Measurements from ENCODE around the gene SLC4A5.

The SLC4A5 gene, protein sequence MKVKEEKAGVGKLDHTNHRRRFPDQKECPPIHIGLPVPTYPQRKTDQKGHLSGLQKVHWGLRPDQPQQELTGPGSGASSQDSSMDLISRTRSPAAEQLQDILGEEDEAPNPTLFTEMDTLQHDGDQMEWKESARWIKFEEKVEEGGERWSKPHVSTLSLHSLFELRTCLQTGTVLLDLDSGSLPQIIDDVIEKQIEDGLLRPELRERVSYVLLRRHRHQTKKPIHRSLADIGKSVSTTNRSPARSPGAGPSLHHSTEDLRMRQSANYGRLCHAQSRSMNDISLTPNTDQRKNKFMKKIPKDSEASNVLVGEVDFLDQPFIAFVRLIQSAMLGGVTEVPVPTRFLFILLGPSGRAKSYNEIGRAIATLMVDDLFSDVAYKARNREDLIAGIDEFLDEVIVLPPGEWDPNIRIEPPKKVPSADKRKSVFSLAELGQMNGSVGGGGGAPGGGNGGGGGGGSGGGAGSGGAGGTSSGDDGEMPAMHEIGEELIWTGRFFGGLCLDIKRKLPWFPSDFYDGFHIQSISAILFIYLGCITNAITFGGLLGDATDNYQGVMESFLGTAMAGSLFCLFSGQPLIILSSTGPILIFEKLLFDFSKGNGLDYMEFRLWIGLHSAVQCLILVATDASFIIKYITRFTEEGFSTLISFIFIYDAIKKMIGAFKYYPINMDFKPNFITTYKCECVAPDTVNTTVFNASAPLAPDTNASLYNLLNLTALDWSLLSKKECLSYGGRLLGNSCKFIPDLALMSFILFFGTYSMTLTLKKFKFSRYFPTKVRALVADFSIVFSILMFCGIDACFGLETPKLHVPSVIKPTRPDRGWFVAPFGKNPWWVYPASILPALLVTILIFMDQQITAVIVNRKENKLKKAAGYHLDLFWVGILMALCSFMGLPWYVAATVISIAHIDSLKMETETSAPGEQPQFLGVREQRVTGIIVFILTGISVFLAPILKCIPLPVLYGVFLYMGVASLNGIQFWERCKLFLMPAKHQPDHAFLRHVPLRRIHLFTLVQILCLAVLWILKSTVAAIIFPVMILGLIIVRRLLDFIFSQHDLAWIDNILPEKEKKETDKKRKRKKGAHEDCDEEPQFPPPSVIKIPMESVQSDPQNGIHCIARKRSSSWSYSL

DNA sequence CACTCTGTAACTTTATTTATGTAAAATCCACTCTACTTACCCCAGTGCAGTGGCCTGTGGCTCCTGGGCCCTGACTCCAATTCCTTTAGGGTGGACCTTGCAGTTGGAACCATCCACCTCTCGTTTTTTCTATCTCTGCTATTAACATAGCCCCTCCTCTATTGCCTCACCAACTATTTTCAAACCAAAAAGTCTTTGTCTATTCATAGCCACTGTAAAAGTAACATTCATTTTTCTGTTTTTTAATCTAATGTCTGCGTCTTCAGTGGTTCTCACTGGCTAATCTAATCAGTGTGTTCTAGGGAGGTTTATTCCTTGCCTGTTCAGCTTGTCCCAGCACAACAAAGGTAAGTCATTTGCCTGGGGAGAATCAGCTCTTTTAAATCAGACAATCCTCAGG is at the start of gene SLC4A5:
TSS of gene SLC4A5 (minus strand) at position 101 of the 400 bp plus-strand sequence. CDS start 28,393 bp downstream, outside the sequence.
- Mint-ChIP-seq H3K4me1 (no peaks in the 10 kb centered on the region), H3K4me3 (no peak within 1 kb of the TSS), H3K36me3 (ENCODE audit: insufficient read depth) (no peaks in the 10 kb centered on the region), H3K27me3 (no peaks in the 10 kb centered on the region), H3K27ac (ENCODE audit: low read depth) (peak within 1 kb of the TSS; percentile 45), H3K9me3 (no peaks in the 10 kb centered on the region)
- no peak for DNase-seq (ENCODE audit: low spot score in 2 of 2)
- ATAC-seq (replicated peaks; ENCODE audit: extremely low read depth, poor library complexity, severe bottlenecking) = no peak

DNA sequence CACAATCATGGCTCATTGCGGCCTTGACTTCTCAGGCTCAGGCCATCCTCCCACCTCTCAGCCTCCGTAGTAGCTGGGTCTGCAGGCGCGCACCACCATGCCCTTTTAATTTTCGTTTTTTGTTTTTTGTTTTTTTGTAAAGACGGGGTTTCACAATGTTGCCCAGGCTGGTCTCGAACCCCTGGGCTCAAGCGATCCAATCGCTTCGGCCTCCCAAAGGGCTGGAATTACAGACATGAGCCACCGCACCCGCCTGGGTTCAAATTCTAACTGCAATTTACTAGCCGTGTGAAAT is 49.2 kb upstream of the SLC4A5 start:
- DNase-seq (ENCODE audit: low spot score in 2 of 2) = no peak
- ATAC-seq (replicated peaks; ENCODE audit: extremely low read depth, poor library complexity, severe bottlenecking) = no peak
- H3K36me3 Mint-ChIP-seq (ENCODE audit: insufficient read depth) = peaks cover 8% of the 10 kb centered on the region
- H3K4me1 Mint-ChIP-seq = peaks cover 5% of the 10 kb centered on the region
- peaks cover 11% of the 10 kb centered on the region for H3K27me3 Mint-ChIP-seq
- no peak overlapping the region for H3K4me3 Mint-ChIP-seq
- H3K27ac Mint-ChIP-seq (ENCODE audit: low read depth) = no peak overlapping the region
- no peaks in the 10 kb centered on the region for H3K9me3 Mint-ChIP-seq

DNA sequence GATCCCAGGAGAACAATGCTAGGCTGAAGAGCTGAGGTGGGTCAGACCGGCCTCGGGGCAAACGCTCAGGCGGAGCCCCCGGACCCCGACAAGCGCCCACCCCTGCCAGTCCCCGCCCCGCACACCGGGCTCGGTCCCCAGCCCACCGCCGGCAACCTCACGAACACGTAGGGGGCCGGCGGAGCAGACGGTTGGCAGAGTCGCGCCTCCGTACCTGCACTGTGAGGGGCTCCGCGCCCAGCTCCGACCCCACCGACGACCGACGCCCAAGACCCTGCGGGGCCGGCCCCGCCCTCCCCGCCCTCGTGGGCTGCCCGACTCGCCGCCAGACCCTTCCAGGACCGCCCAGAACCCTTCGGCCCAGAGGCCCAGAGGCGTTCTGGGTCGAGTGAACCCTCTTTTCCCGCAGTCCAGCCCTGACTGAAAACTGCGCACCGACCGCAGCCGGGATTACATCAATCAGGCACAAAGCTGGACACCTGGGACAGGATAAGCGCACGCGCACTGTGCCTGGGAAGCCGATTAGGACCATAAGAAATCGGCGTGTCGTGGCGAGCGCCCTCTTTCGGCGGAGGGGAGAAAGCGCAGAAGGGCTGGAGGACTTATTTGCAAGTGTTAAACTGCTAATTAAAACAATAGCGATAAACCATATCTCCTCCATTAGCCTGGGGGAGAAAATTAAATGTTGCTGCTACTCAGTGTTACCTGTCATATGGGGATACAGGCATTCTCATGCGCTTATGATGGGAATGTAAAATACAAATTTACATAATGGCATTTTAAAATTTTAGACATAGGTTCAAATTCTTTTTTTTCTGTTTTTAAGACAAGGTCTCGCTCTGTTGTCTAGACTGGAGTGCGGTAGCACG is 48.6 kb upstream of the SLC4A5 start:
- H3K27ac Mint-ChIP-seq (ENCODE audit: low read depth) = peak overlapping the region; percentile 96
- no peaks in the 10 kb centered on the region for H3K9me3 Mint-ChIP-seq

DNA sequence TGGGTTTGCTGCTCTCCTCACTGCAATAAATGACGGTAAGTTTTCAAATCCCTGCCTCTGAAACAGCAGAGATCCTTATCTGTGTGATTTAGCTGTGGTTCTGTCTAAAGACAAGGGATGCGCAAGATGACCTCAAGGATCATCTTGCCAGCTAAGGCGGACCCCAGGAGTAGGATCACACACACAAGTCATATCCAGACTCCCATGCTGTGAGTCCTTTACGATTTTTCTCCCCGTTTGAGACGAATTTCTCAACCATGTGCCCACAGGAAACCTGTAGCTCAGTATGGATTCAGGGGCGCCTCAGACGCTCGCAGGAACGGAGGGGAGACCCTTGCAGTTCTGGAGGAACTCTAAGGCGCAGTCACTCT is 48.0 kb upstream of the SLC4A5 start:
- Mint-ChIP-seq H3K4me3 (peak overlapping the region; percentile 93), H3K27ac (ENCODE audit: low read depth) (peak overlapping the region; percentile 96), H3K36me3 (ENCODE audit: insufficient read depth) (peaks cover 8% of the 10 kb centered on the region), H3K9me3 (no peaks in the 10 kb centered on the region), H3K4me1 (peaks cover 5% of the 10 kb centered on the region), H3K27me3 (peaks cover 11% of the 10 kb centered on the region)
- no peak for DNase-seq (ENCODE audit: low spot score in 2 of 2)
- peak; percentile 34 for ATAC-seq (replicated peaks; ENCODE audit: extremely low read depth, poor library complexity, severe bottlenecking)

More for the DNA sequence above, 48.6 kb upstream of the SLC4A5 start:
- peak; percentile 93 to 99 for DNase-seq (ENCODE audit: low spot score in 2 of 2)
- H3K4me1 Mint-ChIP-seq = peaks cover 5% of the 10 kb centered on the region
- peak; percentile 83 for ATAC-seq (replicated peaks; ENCODE audit: extremely low read depth, poor library complexity, severe bottlenecking)
- H3K36me3 Mint-ChIP-seq (ENCODE audit: insufficient read depth) = peaks cover 8% of the 10 kb centered on the region
- peaks cover 11% of the 10 kb centered on the region for H3K27me3 Mint-ChIP-seq
- H3K4me3 Mint-ChIP-seq = peak overlapping the region; percentile 93

DNA sequence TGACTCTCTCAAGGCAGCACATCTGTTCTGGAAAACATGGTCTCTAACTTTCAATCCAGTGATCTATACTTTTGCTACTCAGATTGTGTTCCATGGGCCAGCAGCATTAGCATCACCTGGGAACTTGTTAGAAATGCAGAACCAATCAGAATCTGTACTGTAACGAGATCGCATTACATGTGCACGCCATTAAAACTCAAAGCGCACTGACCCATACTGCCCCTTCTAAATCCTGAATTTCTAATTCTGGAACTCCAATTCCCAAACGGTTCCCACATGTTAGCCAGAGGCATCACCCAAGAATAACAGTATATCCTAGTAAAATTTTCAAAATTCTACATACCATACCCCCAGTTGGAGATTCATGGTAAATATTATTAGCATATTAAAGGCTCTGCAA is 47.4 kb upstream of the SLC4A5 start:
- Mint-ChIP-seq H3K4me1 (peaks cover 5% of the 10 kb centered on the region), H3K27me3 (peaks cover 11% of the 10 kb centered on the region), H3K9me3 (no peaks in the 10 kb centered on the region), H3K27ac (ENCODE audit: low read depth) (no peak overlapping the region), H3K4me3 (peak overlapping the region; percentile 93), H3K36me3 (ENCODE audit: insufficient read depth) (peaks cover 8% of the 10 kb centered on the region)
- ATAC-seq (replicated peaks; ENCODE audit: extremely low read depth, poor library complexity, severe bottlenecking) (no peak), DNase-seq (ENCODE audit: low spot score in 2 of 2) (no peak)

DNA sequence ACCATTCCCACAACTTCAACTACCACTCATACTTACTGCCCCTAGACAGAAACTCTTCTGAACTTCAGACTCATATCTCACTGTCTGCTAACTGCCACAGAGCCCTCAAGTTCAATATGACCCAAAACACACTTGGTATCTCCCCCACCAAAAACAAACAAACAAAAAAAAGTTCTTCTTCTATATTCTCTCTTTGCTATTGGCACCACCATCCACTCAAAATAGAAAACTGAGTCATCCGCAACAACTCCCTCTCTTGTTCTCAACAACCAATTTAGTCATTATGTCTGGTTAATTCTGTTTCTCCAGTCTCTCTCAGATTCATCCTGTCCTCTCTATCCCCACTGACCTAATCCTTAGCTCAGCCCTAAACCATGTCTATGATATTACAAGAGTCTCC is 44.1 kb upstream of the SLC4A5 start:
- H3K27ac Mint-ChIP-seq (ENCODE audit: low read depth) = no peak overlapping the region
- H3K27me3 Mint-ChIP-seq = no peaks in the 10 kb centered on the region
- H3K36me3 Mint-ChIP-seq (ENCODE audit: insufficient read depth) = peaks cover 6% of the 10 kb centered on the region
- DNase-seq (ENCODE audit: low spot score in 2 of 2) (no peak), ATAC-seq (replicated peaks; ENCODE audit: extremely low read depth, poor library complexity, severe bottlenecking) (no peak)
- H3K4me3 Mint-ChIP-seq = no peak overlapping the region
- no peaks in the 10 kb centered on the region for H3K9me3 Mint-ChIP-seq
- peaks cover 11% of the 10 kb centered on the region for H3K4me1 Mint-ChIP-seq

DNA sequence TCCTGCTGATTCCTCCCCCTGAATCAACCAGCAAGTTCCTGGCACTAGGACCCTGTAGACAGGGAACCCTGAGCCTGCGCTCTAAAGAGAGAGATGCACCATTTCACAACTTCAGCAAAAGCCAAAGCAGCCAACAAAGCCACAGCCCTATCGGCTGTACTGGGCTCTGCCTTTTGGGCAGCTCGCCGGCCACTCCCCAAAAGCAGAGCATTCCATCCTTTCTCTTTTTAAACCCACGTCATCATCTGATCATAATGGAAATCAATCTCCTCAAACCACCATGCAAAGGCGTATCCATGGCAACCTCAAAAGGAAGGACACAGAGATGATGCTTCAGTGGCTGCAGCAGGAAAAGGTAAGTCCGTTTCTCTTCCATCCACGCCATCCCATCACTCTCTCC is 42.2 kb upstream of the SLC4A5 start:
- H3K36me3 Mint-ChIP-seq (ENCODE audit: insufficient read depth) = peaks cover 3% of the 10 kb centered on the region
- DNase-seq (ENCODE audit: low spot score in 2 of 2) (no peak), ATAC-seq (replicated peaks; ENCODE audit: extremely low read depth, poor library complexity, severe bottlenecking) (no peak)

DNA sequence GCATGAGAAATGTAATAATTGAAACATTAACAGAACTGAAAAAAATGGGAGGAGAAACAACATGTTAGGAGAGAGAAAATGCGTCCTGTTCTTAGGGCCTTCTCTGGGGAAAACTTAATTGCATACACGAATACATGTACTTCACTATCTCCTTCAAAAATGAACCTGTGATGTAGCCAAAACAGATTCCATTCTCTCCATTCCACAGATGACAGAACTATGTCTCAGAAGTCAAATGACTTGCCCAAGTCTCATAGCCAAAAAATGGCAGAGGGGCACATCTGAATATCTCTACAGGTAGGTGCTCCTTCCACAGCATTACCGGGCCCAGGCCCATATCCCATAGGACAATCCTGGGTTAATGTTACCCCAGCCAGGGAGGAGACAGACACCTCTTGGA is 40.8 kb upstream of the SLC4A5 start:
- no peaks in the 10 kb centered on the region for H3K27me3 Mint-ChIP-seq
- H3K27ac Mint-ChIP-seq (ENCODE audit: low read depth) = no peak overlapping the region
- peaks cover 3% of the 10 kb centered on the region for H3K36me3 Mint-ChIP-seq (ENCODE audit: insufficient read depth)
- no peaks in the 10 kb centered on the region for H3K9me3 Mint-ChIP-seq
- no peak for ATAC-seq (replicated peaks; ENCODE audit: extremely low read depth, poor library complexity, severe bottlenecking)
- H3K4me3 Mint-ChIP-seq = no peak overlapping the region
- peaks cover 34% of the 10 kb centered on the region for H3K4me1 Mint-ChIP-seq
- no peak for DNase-seq (ENCODE audit: low spot score in 2 of 2)

More for the DNA sequence above, 42.2 kb upstream of the SLC4A5 start:
- H3K4me1 Mint-ChIP-seq = peaks cover 21% of the 10 kb centered on the region
- H3K9me3 Mint-ChIP-seq = no peaks in the 10 kb centered on the region
- H3K27ac Mint-ChIP-seq (ENCODE audit: low read depth) = no peak overlapping the region
- no peak overlapping the region for H3K4me3 Mint-ChIP-seq
- H3K27me3 Mint-ChIP-seq = no peaks in the 10 kb centered on the region

DNA sequence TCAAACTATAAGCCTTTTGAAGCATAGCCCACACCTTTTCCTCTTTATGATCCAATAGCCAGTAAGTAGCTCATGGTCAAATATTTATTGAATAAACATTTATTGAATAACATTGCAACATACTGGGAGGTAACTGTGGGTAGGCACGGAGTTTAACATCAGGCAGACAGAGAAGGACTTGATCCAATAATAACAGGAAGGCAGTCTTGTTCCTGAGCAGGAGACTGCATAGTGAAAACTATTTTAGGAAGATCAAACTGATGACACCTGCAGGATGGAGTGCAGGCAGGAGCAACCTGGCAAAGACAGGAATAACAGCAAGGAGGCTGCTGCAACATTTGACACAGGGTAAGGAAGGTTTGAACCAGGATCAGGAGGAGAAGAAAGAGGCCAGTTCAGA is 40.0 kb upstream of the SLC4A5 start:
- Mint-ChIP-seq H3K9me3 (no peaks in the 10 kb centered on the region), H3K27me3 (no peaks in the 10 kb centered on the region), H3K4me3 (no peak overlapping the region), H3K36me3 (ENCODE audit: insufficient read depth) (peaks cover 3% of the 10 kb centered on the region), H3K4me1 (peaks cover 40% of the 10 kb centered on the region), H3K27ac (ENCODE audit: low read depth) (no peak overlapping the region)
- ATAC-seq (replicated peaks; ENCODE audit: extremely low read depth, poor library complexity, severe bottlenecking) (no peak), DNase-seq (ENCODE audit: low spot score in 2 of 2) (no peak)

DNA sequence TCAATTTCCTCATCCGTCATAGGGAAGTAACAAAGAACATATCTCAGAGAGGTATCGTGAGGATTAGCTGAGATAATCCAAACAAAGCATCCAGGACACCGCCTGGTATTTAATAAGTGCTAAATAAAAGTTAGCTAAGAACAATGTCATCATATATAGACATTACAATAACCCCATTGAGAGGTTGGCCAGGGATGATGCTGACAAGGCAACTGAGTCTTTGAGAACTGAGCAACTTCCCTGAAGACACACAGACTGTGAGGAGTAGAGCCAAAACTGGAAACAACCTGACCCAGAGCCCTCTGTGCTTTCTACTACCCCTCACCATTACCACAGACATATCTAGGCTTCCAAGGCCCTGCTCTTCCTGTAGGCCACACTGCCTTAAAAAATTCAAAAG is 38.5 kb upstream of the SLC4A5 start:
- H3K27ac Mint-ChIP-seq (ENCODE audit: low read depth) = peak overlapping the region; percentile 67
- peak overlapping the region; percentile 14 for H3K4me3 Mint-ChIP-seq

DNA sequence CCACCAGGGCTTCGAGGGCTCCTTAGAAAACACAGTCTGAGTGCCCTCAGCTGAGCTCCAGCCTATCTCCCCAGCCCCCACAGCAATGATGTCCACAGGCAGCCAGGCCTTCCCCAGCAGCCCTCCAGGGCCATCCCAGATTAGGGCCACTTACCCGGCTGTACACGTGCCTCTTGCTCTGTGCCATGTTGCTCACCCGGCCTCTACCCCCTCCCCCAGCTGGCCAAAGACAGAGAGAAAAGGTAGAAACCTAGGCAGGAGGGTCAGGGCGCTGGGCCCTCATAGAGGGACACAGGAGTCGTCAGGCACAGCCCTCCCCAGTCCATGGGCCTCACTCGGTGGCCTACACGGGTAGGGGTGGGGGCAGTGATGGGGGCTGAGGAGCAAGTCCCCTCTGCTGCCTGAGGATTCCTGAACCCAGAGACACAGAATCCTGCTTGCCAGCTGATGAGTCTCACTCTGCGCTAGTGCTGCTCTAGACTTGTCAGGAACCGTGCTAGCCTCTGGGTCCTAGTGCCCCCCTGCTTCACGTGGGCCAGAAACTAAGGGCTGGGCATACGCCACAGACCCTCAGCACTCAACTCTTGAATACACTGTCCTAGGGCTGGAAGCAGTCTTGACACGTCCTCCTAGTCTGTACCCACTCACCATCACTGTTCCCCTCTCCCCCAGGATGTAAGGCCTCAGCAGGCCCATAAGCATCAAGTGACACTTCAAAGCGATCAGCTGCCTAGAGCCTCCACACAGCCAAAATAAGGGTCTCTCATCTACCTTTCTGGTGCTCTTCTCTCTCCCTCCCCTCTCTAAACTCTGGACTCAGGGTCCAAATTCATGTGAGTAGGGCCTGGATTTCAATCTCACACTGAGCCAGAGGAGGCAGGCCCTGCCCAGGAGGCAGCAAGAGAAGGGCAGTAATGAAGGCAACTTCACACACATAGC is 36.9 kb upstream of the SLC4A5 start, which contains the start of gene DCTN1:
TSS of gene DCTN1 (minus strand) at position 461 of the 939 bp plus-strand sequence. CDS start at position 187, 274 bp downstream.
- H3K27ac Mint-ChIP-seq (ENCODE audit: low read depth) = peak within 1 kb of the TSS; percentile 68
- peak within 1 kb of the TSS; percentile 68 for H3K4me3 Mint-ChIP-seq

More for the DNA sequence above, 38.5 kb upstream of the SLC4A5 start:
- DNase-seq (ENCODE audit: low spot score in 2 of 2) = no peak
- H3K36me3 Mint-ChIP-seq (ENCODE audit: insufficient read depth) = peaks cover 15% of the 10 kb centered on the region
- no peak for ATAC-seq (replicated peaks; ENCODE audit: extremely low read depth, poor library complexity, severe bottlenecking)
- H3K4me1 Mint-ChIP-seq = peaks cover 55% of the 10 kb centered on the region
- H3K27me3 Mint-ChIP-seq = no peaks in the 10 kb centered on the region
- H3K9me3 Mint-ChIP-seq = no peaks in the 10 kb centered on the region

More for the DNA sequence above, 36.9 kb upstream of the SLC4A5 start, which contains the start of gene DCTN1:
- Mint-ChIP-seq H3K36me3 (ENCODE audit: insufficient read depth) (peaks cover 16% of the 10 kb centered on the region), H3K4me1 (peaks cover 55% of the 10 kb centered on the region), H3K27me3 (no peaks in the 10 kb centered on the region), H3K9me3 (no peaks in the 10 kb centered on the region)
- no peak for ATAC-seq (replicated peaks; ENCODE audit: extremely low read depth, poor library complexity, severe bottlenecking)
- DNase-seq (ENCODE audit: low spot score in 2 of 2) = no peak
